ENCODE measurements around the gene PLEKHG2. TPM values are rescaled to one million over a fixed set of nuclear protein-coding genes. Genes with fewer than 3 reads are reported as not detected.
A peak's percentile ranks its signal among the peaks of the same experiment; 100 is the strongest.

PLEKHG2 gene
- total and polyA plus RNA-seq, 9 of the 15 experiments (the other 6 are each of a cell fraction or from before 2014, with no cell fraction given), result 0.98 to 45.7 (median 9.8) TPM

- TF ChIP-seq NONO (IDR thresholded peaks at IDR 0.05; ENCODE audit: low read depth in 2 of 2, low read length in 1 of 2), result peak in 1 of 2 experiments; percentile 81; a peak in 2 of 4 replicates
- TF ChIP-seq OTX1 (CRISPR knock-in tag; IDR thresholded peaks at IDR 0.05), result peak; percentile 71; the same call in 1 of the 2 replicates
- TF ChIP-seq BCOR (IDR thresholded peaks at IDR 0.05), result peak; percentile 88
- TF ChIP-seq POLR2B (IDR thresholded peaks at IDR 0.05; ENCODE audit: low read depth, partially characterized antibody), result peak; percentile 27
- TF ChIP-seq FIP1L1 (IDR thresholded peaks at IDR 0.05; ENCODE audit: low read depth, low read length, poor library complexity, severe bottlenecking), result peak; percentile 90
- peak; percentile 76 for TF ChIP-seq TEAD4 (IDR thresholded peaks at IDR 0.05; ENCODE audit: low read length)
- no peak for TF ChIP-seq TEAD4 (CRISPR knock-in tag; IDR thresholded peaks at IDR 0.05; ENCODE audit: borderline replicate concordance)
- TF ChIP-seq CREB3L1 (IDR thresholded peaks at IDR 0.05; ENCODE audit: borderline replicate concordance, low read depth), result no peak; the same call in 1 of the 2 replicates
- TF ChIP-seq ATF3 (IDR thresholded peaks at IDR 0.05), result peak; percentile 95
- TF ChIP-seq ATF3 (CRISPR knock-in tag; conservative IDR thresholded peaks at IDR 0.05), result peak; percentile 96
- 0 out of 2 replicates have a peak, but pooled peaks have one; percentile 8 for TF ChIP-seq TCF3 (CRISPR knock-in tag; IDR thresholded peaks at IDR 0.05)
- TF ChIP-seq DPF2 (IDR thresholded peaks at IDR 0.05), result peak; percentile 49
- no peak for TF ChIP-seq GATA2 (CRISPR knock-in tag; IDR thresholded peaks at IDR 0.05)
- TF ChIP-seq ZNF561 (CRISPR knock-in tag; conservative IDR thresholded peaks at IDR 0.05), result 0 out of 2 replicates have a peak, but pooled peaks have one; percentile 53
- no peak for TF ChIP-seq ZFP30 (CRISPR knock-in tag; IDR thresholded peaks at IDR 0.05; ENCODE audit: borderline replicate concordance)
- TF ChIP-seq RBM15 (IDR thresholded peaks at IDR 0.05; ENCODE audit: insufficient read depth, low read length), result no peak
- TF ChIP-seq CTBP1 (IDR thresholded peaks at IDR 0.05; ENCODE audit: borderline replicate concordance), result 0 out of 2 replicates have a peak, but pooled peaks have one; percentile 50
- TF ChIP-seq ZMIZ1 (IDR thresholded peaks at IDR 0.05; ENCODE audit: low read depth in 2 of 2, low read length in 2 of 2), result no peak; a peak in 2 of 4 replicates
- no peak for TF ChIP-seq HDAC3 (IDR thresholded peaks at IDR 0.05; ENCODE audit: borderline replicate concordance, partially characterized antibody)
- no peak for TF ChIP-seq SMARCE1 (IDR thresholded peaks at IDR 0.05)
- TF ChIP-seq NR1H2 (CRISPR knock-in tag; IDR thresholded peaks at IDR 0.05), result peak; percentile 59; the same call in 1 of the 2 replicates
Observed at GRCh38 chr19:39412100-39412866, at the start of gene PLEKHG2 (continued).
